H54 (cell line): ENCODE data around the gene SULT2B1.

ENCODE experiments used
- DNase-seq: peaks from one replicate; pipeline ENCODE4 v3.0.0; 2011; ENCODE audit warnings: low spot score, mixed read lengths; ENCODE audit not compliant: insufficient read length
- FAIRE-seq: peaks from 3 replicates; lab custom pipeline; 2011; peaks lifted over from hg19 to GRCh38; lab: Jason Lieb, UNC
- POLR2A ChIP-seq: IDR thresholded peaks from 2 replicates; pipeline ENCODE4 v1.6.1; 2011; ENCODE audit warnings: low read depth, mild to moderate bottlenecking, low read length

SULT2B1 gene

GRCh38 chr19:48539503-48540096, 12.4 kb upstream of the SULT2B1 start:
- no peak for FAIRE-seq
- TF ChIP-seq POLR2A, result no peak
- no peak for DNase-seq

- no peak for TF ChIP-seq POLR2A
- FAIRE-seq (no peak), DNase-seq (no peak)
These were observed 11.9 kb upstream of the SULT2B1 start for GRCh38 chr19:48540110-48540509.

GRCh38 chr19:48541813-48542212, 10.2 kb upstream of the SULT2B1 start:
- DNase-seq, result no peak
- no peak for FAIRE-seq
- TF ChIP-seq POLR2A, result no peak

GRCh38 chr19:48543121-48543710, 8.8 kb upstream of the SULT2B1 start:
- TF ChIP-seq POLR2A, result no peak
- FAIRE-seq (peak; percentile 80), DNase-seq (peak; percentile 72)

GRCh38 chr19:48544856-48545750, 6.9 kb upstream of the SULT2B1 start:
- no peak for DNase-seq
- no peak for FAIRE-seq

GRCh38 chr19:48547722-48548121, 4.2 kb upstream of the SULT2B1 start:
- no peak for FAIRE-seq
- DNase-seq, result no peak
- no peak for TF ChIP-seq POLR2A

More at GRCh38 chr19:48544856-48545750, 6.9 kb upstream of the SULT2B1 start:
- TF ChIP-seq POLR2A, result no peak

- DNase-seq (no peak), FAIRE-seq (no peak)
- TF ChIP-seq POLR2A, result no peak
These were observed 3.6 kb upstream of the SULT2B1 start for GRCh38 chr19:48548253-48548911.

- FAIRE-seq, result no peak
- TF ChIP-seq POLR2A, result no peak
- DNase-seq, result no peak
These were observed 2.6 kb upstream of the SULT2B1 start for GRCh38 chr19:48549380-48549779.

GRCh38 chr19:48552406-48553322, 692 bp downstream of the SULT2B1 start:
- no peak for TF ChIP-seq POLR2A

GRCh38 chr19:48553676-48554384, 1.9 kb downstream of the SULT2B1 start:
- FAIRE-seq, result peak; percentile 69
- no peak for TF ChIP-seq POLR2A
- DNase-seq, result peak; percentile 61

More at GRCh38 chr19:48552406-48553322, 692 bp downstream of the SULT2B1 start:
- no peak for DNase-seq
- FAIRE-seq, result no peak

GRCh38 chr19:48554385-48555091, 2.6 kb downstream of the SULT2B1 start:
- FAIRE-seq (no peak), DNase-seq (no peak)
- no peak for TF ChIP-seq POLR2A

GRCh38 chr19:48556163-48556562, 4.2 kb downstream of the SULT2B1 start:
- DNase-seq (peak; percentile 50), FAIRE-seq (no peak)
- TF ChIP-seq POLR2A, result no peak
